ENCODE measurements around the gene NPW. TPM values are rescaled to one million over a fixed set of nuclear protein-coding genes. Genes with fewer than 3 reads are reported as not detected.

NPW gene
- total and polyA plus RNA-seq, 2 of the 8 experiments (the other 6 are each of a cell fraction or from before 2014, with no cell fraction given): 4.0 to 10.3 TPM

DNA sequence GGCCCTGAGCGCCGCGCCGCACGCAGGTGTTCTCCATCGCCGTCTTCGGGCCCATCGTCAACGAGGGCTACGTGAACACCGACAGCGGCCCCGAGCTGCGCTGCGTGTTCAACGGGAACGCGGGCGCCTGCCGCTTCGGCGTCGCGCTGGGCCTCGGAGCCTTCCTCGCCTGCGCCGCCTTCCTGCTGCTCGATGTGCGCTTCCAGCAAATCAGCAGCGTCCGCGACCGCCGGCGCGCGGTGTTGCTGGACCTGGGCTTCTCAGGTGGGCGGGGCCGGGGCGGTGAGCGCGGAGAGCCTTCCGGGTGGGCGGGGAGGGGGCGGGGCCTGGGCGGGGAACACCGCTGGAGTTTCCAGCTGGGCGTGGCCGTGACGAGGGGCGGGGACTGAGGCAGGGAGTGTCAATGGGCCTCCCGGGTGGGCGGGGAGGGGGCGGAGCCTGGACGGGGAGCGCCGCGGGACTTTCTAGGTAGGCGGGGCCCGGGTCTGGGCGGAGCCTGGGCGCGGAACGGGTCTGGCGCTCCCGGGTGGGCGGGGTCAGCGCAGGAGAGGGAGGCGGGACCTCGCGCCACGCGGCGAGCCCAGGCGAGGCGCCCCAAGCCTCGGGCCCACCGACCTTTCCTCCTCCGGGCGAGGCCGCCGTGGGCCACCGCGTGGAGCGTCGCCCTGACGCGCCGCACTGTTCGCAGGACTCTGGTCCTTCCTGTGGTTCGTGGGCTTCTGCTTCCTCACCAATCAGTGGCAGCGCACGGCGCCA is 27.5 kb upstream of the NPW start:
- Histone ChIP-seq H2BK20ac (ENCODE audit: low read length) (peak overlapping the region; percentile 72; the same call in 1 of the 2 replicates), H3K23me2 (ENCODE audit: low read depth, low read length) (peaks cover 22% of the 10 kb centered on the region; the same call in 1 of the 2 replicates), H2BK5ac (ENCODE audit: low read depth, low read length) (peak overlapping the region; percentile 96), H2BK120ac (replicated peaks; ENCODE audit: low read depth, low read length) (peak overlapping the region; percentile 69), H2AFZ (ENCODE audit: low read length) (peak overlapping the region; percentile 98; the same call in 1 of the 2 replicates), H3K79me1 (ENCODE audit: low read depth, low read length) (no peaks in the 10 kb centered on the region), H3K4ac (replicated peaks; ENCODE audit: insufficient read length, low read depth, low read length) (peak overlapping the region; percentile 99), H3K56ac (replicated peaks; ENCODE audit: insufficient read length, low read depth, low read length) (no peak overlapping the region), H4K20me1 (replicated peaks in 1 of 2; ENCODE audit: control insufficient read depth in 1 of 2, insufficient read depth in 2 of 2, low read length in 2 of 2) (peaks cover 7 to 10% of the 10 kb centered on the region in 2 experiments), H3K4me3 (ENCODE audit: extremely low read depth in 1 of 4, insufficient read depth in 2 of 4, low read depth in 3 of 4, low read length in 4 of 4) (peak overlapping the region; percentile 46 to 82 (median 48)), H3K9ac (replicated peaks in 1 of 4; ENCODE audit: extremely low read depth in 1 of 4, low read depth in 3 of 4, low read length in 3 of 4) (peak overlapping the region; percentile 63 to 92 (median 74)), H3K27me3 (replicated peaks in 1 of 4; ENCODE audit: control insufficient read depth in 3 of 4, extremely low read depth in 1 of 4, insufficient read depth in 3 of 4, low read length in 3 of 4) (peaks cover 4 to 37% (median 24%) of the 10 kb centered on the region in 4 experiments), H3K23ac (ENCODE audit: insufficient read length) (no peak overlapping the region), H3K14ac (ENCODE audit: insufficient read length) (no peak overlapping the region), H2BK12ac (ENCODE audit: low read depth, low read length) (peak overlapping the region; percentile 94), H4K91ac (replicated peaks; ENCODE audit: insufficient read length, low read length) (peak overlapping the region; percentile 98), H3K27ac (ENCODE audit: low read depth, low read length) (peak overlapping the region; percentile 81; the same call in 1 of the 2 replicates), H3K4me1 (replicated peaks in 1 of 4; ENCODE audit: control insufficient read depth in 3 of 4, insufficient read depth in 4 of 4, low read length in 3 of 4) (peaks cover 0 to 24% (median 18%) of the 10 kb centered on the region in 4 experiments; a peak in 6 of 7 replicates), H3K36me3 (ENCODE audit: control insufficient read depth in 2 of 4, insufficient read depth in 4 of 4, low read length in 3 of 4) (no peaks in the 10 kb centered on the region), H3K4me2 (ENCODE audit: insufficient read depth in 1 of 2, low read depth in 2 of 2, low read length in 2 of 2) (peak overlapping the region; percentile 83 to 99), H4K8ac (ENCODE audit: extremely low read depth, insufficient read depth, low read length) (peak overlapping the region; percentile 98), H4K5ac (ENCODE audit: insufficient read length, low read depth, low read length) (peak overlapping the region; percentile 93), H2AK5ac (ENCODE audit: low read depth, low read length) (no peak overlapping the region; the same call in 1 of the 2 replicates), H3K9me3 (ENCODE audit: insufficient read depth in 2 of 2, low read depth in 1 of 2, low read length in 1 of 2) (no peaks in the 10 kb centered on the region), H3K18ac (ENCODE audit: extremely low read depth, low read length) (peak overlapping the region; percentile 99), H2BK15ac (ENCODE audit: low read length) (peak overlapping the region; percentile 99), H3K79me2 (ENCODE audit: control insufficient read depth in 1 of 2, insufficient read depth in 2 of 2, low read length in 2 of 2) (no peaks in the 10 kb centered on the region)
- ChIA-PET POLR2A (ENCODE audit: partially characterized antibody) (interaction anchor here (0.7 to 28.2 kb wide), 20 partner anchors 9 to 200 kb away, joined by 3 to 736 read pairs (median 4); partner anchors contain the start of genes GFER, NDUFB10, NOXO1 and NPW), CTCF (ENCODE audit: partially characterized antibody) (interaction anchor here (2.1 to 6.8 kb wide), 3 partner anchors 10 to 16 kb away, joined by 7 to 55 read pairs (median 8); partner anchors contain the start of gene NOXO1)
- 0% methylated on average over 56 of the region's 96 CpGs; no CpG with 5 or more reads in 1 of the 2 experiments for WGBS, 2 experiments (ENCODE audit: extremely low coverage in 1 of 2, insufficient coverage in 1 of 2, insufficient read length in 1 of 2, insufficient replicate concordance in 2 of 2, low coverage in 1 of 2, low lambda C conversion rate in 2 of 2, missing lambda C conversion rate in 1 of 2)
- DNase-seq (ENCODE audit: low read depth in 1 of 2, low spot score in 2 of 2): peak; percentile 85 to 98
- no peak for FAIRE-seq
- TF ChIP-seq KDM1A (IDR thresholded peaks at IDR 0.05; ENCODE audit: borderline replicate concordance, low read length): no peak
- peak; percentile 52 for TF ChIP-seq TAF7 (optimal IDR thresholded peaks at IDR 0.05; ENCODE audit: borderline replicate concordance, low read depth, low read length)
- TF ChIP-seq BACH1 (IDR thresholded peaks at IDR 0.05; ENCODE audit: low read length): no peak
- TF ChIP-seq USF2 (IDR thresholded peaks at IDR 0.05; ENCODE audit: low read length): no peak
- TF ChIP-seq BRCA1 (IDR thresholded peaks at IDR 0.05; ENCODE audit: low read depth, low read length): no peak
- TF ChIP-seq EP300 (IDR thresholded peaks at IDR 0.05; ENCODE audit: borderline replicate concordance in 1 of 2, low read depth in 2 of 2, low read length in 2 of 2): no peak
- no peak for TF ChIP-seq SIRT6 (IDR thresholded peaks at IDR 0.05; ENCODE audit: low read length)
- TF ChIP-seq SP1 (IDR thresholded peaks at IDR 0.05; ENCODE audit: low read depth, low read length): peak; percentile 56
- TF ChIP-seq ASH2L (IDR thresholded peaks at IDR 0.05; ENCODE audit: low read length): no peak
- no peak for TF ChIP-seq SAP30 (IDR thresholded peaks at IDR 0.05; ENCODE audit: insufficient read depth, insufficient replicate concordance, low read length)
